Omental fat pad (tissue), 4 donors: ENCODE data around the gene FLT1. TPM values are rescaled to one million over a fixed set of nuclear protein-coding genes. Genes with fewer than 3 reads are reported as not detected.

Experiments
- ATAC-seq: fragments of 150-250 bp; one replicate; pipeline ENCODE4 v1.9.1; 2016; ENCODE audit warnings: mild to moderate bottlenecking, moderate library complexity; ENCODE audit not compliant: low FRiP score
- DNase-seq: peaks from one replicate; pipeline ENCODE4 v3.0.0-alpha.2; 2019; ENCODE audit warnings: low spot score
- CTCF ChIP-seq, 3 donors: fragments of 450-650 bp; IDR thresholded peaks; one replicate each; pipeline ENCODE4 v1.5.1; 2016 to 2017; ENCODE audit warnings: antibody characterized with exemption in 3 of 3, mild to moderate bottlenecking in 3 of 3, moderate library complexity in 2 of 3
- total RNA-seq, 4 donors: library from RNA; depleted of rRNA; stranded (reverse); fragments of >200 nt; gene quantifications; one replicate each; pipeline ENCODE4 v1.1.0, GENCODE V29; 2016

Gene FLT1
- total RNA-seq, 4 donors from 2014 or later, result 24.8 to 210 (median 65.7) TPM

GRCh38 chr13:28464861-28465460 is 30.0 kb downstream of the FLT1 start:
- DNase-seq, result no peak
- ATAC-seq, result no peak
- TF ChIP-seq CTCF (IDR thresholded peaks at IDR 0.05), result no peak

GRCh38 chr13:28463481-28463880 is 31.4 kb downstream of the FLT1 start:
- no peak for ATAC-seq
- DNase-seq, result no peak
- TF ChIP-seq CTCF (IDR thresholded peaks at IDR 0.05), result no peak

GRCh38 chr13:28459911-28460310 is 35.0 kb downstream of the FLT1 start:
- TF ChIP-seq CTCF (IDR thresholded peaks at IDR 0.05), result no peak
- ATAC-seq (no peak), DNase-seq (no peak)

- ATAC-seq, result no peak
- TF ChIP-seq CTCF (IDR thresholded peaks at IDR 0.05), result no peak
Measured at GRCh38 chr13:28458608-28459007, 36.3 kb downstream of the FLT1 start.

GRCh38 chr13:28458051-28458450 is 36.9 kb downstream of the FLT1 start:
- no peak for TF ChIP-seq CTCF (IDR thresholded peaks at IDR 0.05)
- DNase-seq (no peak), ATAC-seq (no peak)

More at GRCh38 chr13:28458608-28459007, 36.3 kb downstream of the FLT1 start:
- no peak for DNase-seq

- TF ChIP-seq CTCF (IDR thresholded peaks at IDR 0.05), result no peak
- no peak for DNase-seq
- ATAC-seq, result no peak
Measured at GRCh38 chr13:28457521-28457920, 37.4 kb downstream of the FLT1 start.

GRCh38 chr13:28455580-28456194 is 39.2 kb downstream of the FLT1 start:
- no peak for TF ChIP-seq CTCF (IDR thresholded peaks at IDR 0.05)
- ATAC-seq, result no peak

More at GRCh38 chr13:28455580-28456194, 39.2 kb downstream of the FLT1 start:
- no peak for DNase-seq
